Measurements from ENCODE around the gene METTL9.

DNA sequence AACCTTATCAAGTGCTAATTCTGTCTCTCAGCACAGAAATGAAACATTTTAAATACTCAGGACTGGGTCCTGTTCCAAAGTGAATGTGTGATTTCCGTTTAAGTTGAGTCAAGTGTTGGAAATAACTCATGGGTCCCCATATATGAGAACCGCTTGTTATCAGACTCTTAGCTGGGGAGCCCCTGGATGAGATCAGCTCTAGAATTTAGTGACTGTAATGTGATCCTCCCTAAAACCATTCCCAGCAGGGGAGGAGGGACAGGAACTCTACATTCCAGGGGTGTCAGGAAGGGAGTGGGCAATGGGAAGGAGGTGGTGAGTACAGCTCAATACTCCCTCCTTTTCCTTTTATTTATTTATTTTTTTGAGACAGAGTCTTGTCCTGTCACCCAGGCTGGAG lies 101.9 kb downstream of the METTL9 start:
- TF ChIP-seq, protein P1, sequence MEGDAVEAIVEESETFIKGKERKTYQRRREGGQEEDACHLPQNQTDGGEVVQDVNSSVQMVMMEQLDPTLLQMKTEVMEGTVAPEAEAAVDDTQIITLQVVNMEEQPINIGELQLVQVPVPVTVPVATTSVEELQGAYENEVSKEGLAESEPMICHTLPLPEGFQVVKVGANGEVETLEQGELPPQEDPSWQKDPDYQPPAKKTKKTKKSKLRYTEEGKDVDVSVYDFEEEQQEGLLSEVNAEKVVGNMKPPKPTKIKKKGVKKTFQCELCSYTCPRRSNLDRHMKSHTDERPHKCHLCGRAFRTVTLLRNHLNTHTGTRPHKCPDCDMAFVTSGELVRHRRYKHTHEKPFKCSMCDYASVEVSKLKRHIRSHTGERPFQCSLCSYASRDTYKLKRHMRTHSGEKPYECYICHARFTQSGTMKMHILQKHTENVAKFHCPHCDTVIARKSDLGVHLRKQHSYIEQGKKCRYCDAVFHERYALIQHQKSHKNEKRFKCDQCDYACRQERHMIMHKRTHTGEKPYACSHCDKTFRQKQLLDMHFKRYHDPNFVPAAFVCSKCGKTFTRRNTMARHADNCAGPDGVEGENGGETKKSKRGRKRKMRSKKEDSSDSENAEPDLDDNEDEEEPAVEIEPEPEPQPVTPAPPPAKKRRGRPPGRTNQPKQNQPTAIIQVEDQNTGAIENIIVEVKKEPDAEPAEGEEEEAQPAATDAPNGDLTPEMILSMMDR (IDR thresholded peaks at IDR 0.05): no peak
- TF ChIP-seq POLR2A (IDR thresholded peaks at IDR 0.05): no peak

Data from uterus (tissue), 2 donors.